Middle frontal gyrus (tissue), 1 donor: ENCODE data around the gene FOXP1.

Experiments used
- DNase-seq: peaks from one replicate; pipeline ENCODE4 v3.0.0-alpha.2; 2015; ENCODE audit warnings: low spot score; ENCODE audit errors: extremely low spot score

Gene FOXP1

GRCh38 chr3:71487418-71487817 lies 96.1 kb downstream of the FOXP1 start:
- DNase-seq: no peak

GRCh38 chr3:71486831-71487230 lies 96.7 kb downstream of the FOXP1 start:
- DNase-seq: no peak

- DNase-seq: no peak
Measured at GRCh38 chr3:71485896-71486295, 97.6 kb downstream of the FOXP1 start.

- DNase-seq: no peak
Measured at GRCh38 chr3:71484452-71484851, 99.1 kb downstream of the FOXP1 start.

- DNase-seq: no peak
Measured at GRCh38 chr3:71484047-71484446, 99.5 kb downstream of the FOXP1 start.

- DNase-seq: no peak
Measured at GRCh38 chr3:71482771-71483170, 100.8 kb downstream of the FOXP1 start.

- no peak for DNase-seq
Measured at GRCh38 chr3:71478568-71478967, 105.0 kb downstream of the FOXP1 start.

- DNase-seq: no peak
Measured at GRCh38 chr3:71476950-71477349, 106.6 kb downstream of the FOXP1 start.

GRCh38 chr3:71469138-71469435 lies 114.4 kb downstream of the FOXP1 start:
- DNase-seq: no peak

- DNase-seq: no peak
Measured at GRCh38 chr3:71468311-71469137, 115.0 kb downstream of the FOXP1 start.

- no peak for DNase-seq
Measured at GRCh38 chr3:71466483-71466882, 117.0 kb downstream of the FOXP1 start.

- DNase-seq: no peak
Measured at GRCh38 chr3:71465371-71466036, 118.0 kb downstream of the FOXP1 start.

GRCh38 chr3:71464613-71465012 lies 118.9 kb downstream of the FOXP1 start:
- DNase-seq: no peak

GRCh38 chr3:71463617-71464016 lies 119.9 kb downstream of the FOXP1 start:
- no peak for DNase-seq

- DNase-seq: no peak
Measured at GRCh38 chr3:71462586-71462985, 120.9 kb downstream of the FOXP1 start.

GRCh38 chr3:71461749-71462483 lies 121.6 kb downstream of the FOXP1 start:
- no peak for DNase-seq

- DNase-seq: no peak
Measured at GRCh38 chr3:71461114-71461513, 122.4 kb downstream of the FOXP1 start.

GRCh38 chr3:71458895-71459294 lies 124.6 kb downstream of the FOXP1 start:
- DNase-seq: no peak

- no peak for DNase-seq
Measured at GRCh38 chr3:71456826-71457225, 126.7 kb downstream of the FOXP1 start.

- no peak for DNase-seq
Measured at GRCh38 chr3:71456156-71456555, 127.4 kb downstream of the FOXP1 start.

GRCh38 chr3:71454512-71455403 lies 128.8 kb downstream of the FOXP1 start:
- no peak for DNase-seq
